A549 (cell line): ENCODE measurements around the gene BGN. TPM values are rescaled to one million over a fixed set of nuclear protein-coding genes. Genes with fewer than 3 reads are reported as not detected.

Experiments used
- ATAC-seq, 2 experiments: fragments of 200-7000 bp in 1 of 2; fragments of >200 bp in 1 of 2; cut with Nextera tagmentation in 1 of 2; cut with Tn5 transposase in 1 of 2; 3 replicates each; pipeline versions ENCODE4 v1.8.0 to v1.9.1; 2018 to 2020; ENCODE audit warnings: mild to moderate bottlenecking in 1 of 2, moderate library complexity in 1 of 2
- CTCF ChIA-PET: fragments of 300-600 bp; sonication (Branson Sonifier 250); formaldehyde crosslinking; extraction: SDS; loops from one replicate; lab custom pipeline; 2021; ENCODE audit warnings: antibody characterized with exemption, inconsistent platforms; lab: Yijun Ruan, JAX
- POLR2A ChIA-PET: fragments of 350-600 bp; formaldehyde crosslinking; extraction: SDS; loops from one replicate; lab custom pipeline; 2021; ENCODE audit warnings: antibody characterized with exemption, inconsistent platforms; lab: Yijun Ruan, JAX
- DNase-seq, 2 experiments: peaks; one replicate each; pipeline versions ENCODE4 v3.0.0 to v3.0.0-alpha.2; 2011 to 2016; ENCODE audit warnings: low read depth in 1 of 2, low spot score in 1 of 2
- FAIRE-seq: peaks from 2 replicates; lab custom pipeline; 2011; peaks lifted over from hg19 to GRCh38; lab: Jason Lieb, UNC
- H3K27ac ChIP-seq, 2 experiments: fragments of >200 bp; sonication (Bioruptor Twin); formaldehyde crosslinking; 3 replicates each; pipeline ENCODE4 v1.5.1; 2016 to 2017
- H3K4me1 ChIP-seq: fragments of >200 bp; sonication (Bioruptor Twin); formaldehyde crosslinking; 3 replicates; pipeline ENCODE4 v1.6.1; 2016
- H3K4me2 ChIP-seq: fragments of >200 bp; sonication (Bioruptor Twin); formaldehyde crosslinking; 3 replicates; pipeline ENCODE4 v1.6.1; 2016
- H3K4me3 ChIP-seq: fragments of >200 bp; sonication (Bioruptor Twin); formaldehyde crosslinking; 3 replicates; pipeline ENCODE4 v1.5.1; 2016
- H3K9me3 ChIP-seq: fragments of >200 bp; sonication (Bioruptor Twin); formaldehyde crosslinking; 3 replicates; pipeline ENCODE4 v1.6.1; 2016
- CEBPB ChIP-seq, 2 experiments: fragments of >200 bp in 1 of 2; sonication (Bioruptor Twin) in 1 of 2; formaldehyde crosslinking in 1 of 2; IDR thresholded peaks; 2 replicates each; pipeline ENCODE4 v1.6.1; 2012 to 2016
- CHD2 ChIP-seq: fragments of 150-350 bp; IDR thresholded peaks from 2 replicates; pipeline ENCODE4 v1.6.1; 2014; ENCODE audit warnings: low read length; ENCODE audit not compliant: partially characterized antibody
- EHMT2 ChIP-seq: fragments of 200-600 bp; sonication (generic); IDR thresholded peaks from 2 replicates; pipeline ENCODE4 v1.6.1; 2016; ENCODE audit warnings: antibody characterized with exemption, low read depth, mild to moderate bottlenecking, moderate library complexity
- EP300 ChIP-seq, 2 experiments: fragments of >200 bp; sonication (Bioruptor Twin); formaldehyde crosslinking; IDR thresholded peaks; 2 replicates in 1 of 2; 3 replicates in 1 of 2; pipeline ENCODE4 v1.6.1; 2016 to 2017
- ESRRA ChIP-seq: fragments of 150-350 bp; IDR thresholded peaks from 2 replicates; pipeline ENCODE4 v1.6.1; 2014; ENCODE audit warnings: mild to moderate bottlenecking, low read length, borderline replicate concordance
- HOXB5 ChIP-seq: fragments of 250-450 bp; sonication (Bioruptor Pico); IDR thresholded peaks from 2 replicates; pipeline ENCODE4 v1.5.0; 2020; ENCODE audit warnings: mild to moderate bottlenecking, moderate library complexity
- JUN ChIP-seq, 2 experiments: fragments of >200 bp; sonication (Bioruptor Twin); formaldehyde crosslinking; IDR thresholded peaks; 2 replicates in 1 of 2; 3 replicates in 1 of 2; pipeline ENCODE4 v1.6.1; 2016 to 2017
- KDM5A ChIP-seq: fragments of 200-600 bp; sonication (generic); IDR thresholded peaks from 2 replicates; pipeline ENCODE4 v1.6.1; 2016; ENCODE audit warnings: antibody characterized with exemption, mild to moderate bottlenecking
- NFE2L2 ChIP-seq: fragments of 150-350 bp; conservative IDR thresholded peaks from 2 replicates; pipeline ENCODE4 v1.6.1; 2014; ENCODE audit warnings: low read length
- PHF8 ChIP-seq: fragments of 200-600 bp; sonication (generic); IDR thresholded peaks from 2 replicates; pipeline ENCODE4 v1.6.1; 2016; ENCODE audit warnings: low read depth, mild to moderate bottlenecking, antibody characterized with exemption, moderate library complexity, borderline replicate concordance
- POLR2A ChIP-seq: IDR thresholded peaks from 2 replicates; pipeline ENCODE4 v1.6.1; 2012; ENCODE audit warnings: mild to moderate bottlenecking, low read length
- RFX5 ChIP-seq: fragments of 450-650 bp; IDR thresholded peaks from 2 replicates; pipeline ENCODE4 v1.7.1; 2014; ENCODE audit warnings: antibody characterized with exemption, mild to moderate bottlenecking, moderate library complexity
- SMC3 ChIP-seq: fragments of >200 bp; sonication (Bioruptor Twin); formaldehyde crosslinking; IDR thresholded peaks from 3 replicates; pipeline ENCODE4 v1.6.1; 2018; ENCODE audit warnings: inconsistent platforms
- TFCP2L1 ChIP-seq: fragments of 250-450 bp; sonication (Bioruptor Pico); IDR thresholded peaks from 2 replicates; pipeline ENCODE4 v1.5.0; 2021; ENCODE audit warnings: mild to moderate bottlenecking
- TP53 ChIP-seq: fragments of 250-450 bp; sonication (Bioruptor Pico); IDR thresholded peaks from 2 replicates; pipeline ENCODE4 v1.5.0; 2021; ENCODE audit warnings: mild to moderate bottlenecking, moderate library complexity
- ZFP36 ChIP-seq: fragments of 450-650 bp; IDR thresholded peaks from 2 replicates; pipeline ENCODE4 v1.6.1; 2014; ENCODE audit warnings: borderline replicate concordance; ENCODE audit not compliant: partially characterized antibody
- ZSCAN20 ChIP-seq: fragments of 250-450 bp; sonication (Bioruptor Pico); IDR thresholded peaks from 2 replicates; pipeline ENCODE4 v1.8.0; 2022; ENCODE audit warnings: mild to moderate bottlenecking, moderate library complexity
- WGBS: methylation state at CpG from one replicate; pipeline ENCODE4 v1.1.6; 2017; ENCODE audit errors: missing lambda C conversion rate; 5-methylcytosine and 5-hydroxymethylcytosine counted together
- polyA plus RNA-seq, 4 experiments: library from polyadenylated mRNA; depleted of rRNA in 3 of 4; stranded (reverse); fragments of >200 nt; fragmentation: RNase III in 1 of 4; extraction: RNeasy Plus Mini Kit Qiagen cat#74134 plus additional on column Dnase treatment in 1 of 4; gene quantifications; 2 replicates in 3 of 4; 3 replicates in 1 of 4; pipeline ENCODE4 v1.2.3, GENCODE V29; 2011 to 2017
- TF ChIP-seq, protein P1 (sequence below): fragments of >200 bp; sonication (Bioruptor Twin); formaldehyde crosslinking; IDR thresholded peaks from 3 replicates; pipeline ENCODE4 v1.5.1; 2016
- TF ChIP-seq, protein P2 (sequence below): IDR thresholded peaks from 2 replicates; pipeline ENCODE4 v1.6.1; 2012
- TF ChIP-seq, protein P3 (sequence below): fragments of 250-450 bp; sonication (Bioruptor Pico); IDR thresholded peaks from 2 replicates; pipeline ENCODE4 v1.5.0; 2021; ENCODE audit warnings: mild to moderate bottlenecking, moderate library complexity, borderline replicate concordance
- TF ChIP-seq, protein P4 (sequence below): fragments of 450-650 bp; IDR thresholded peaks from 2 replicates; pipeline ENCODE4 v1.6.1; 2014; ENCODE audit warnings: antibody characterized with exemption

BGN gene
- polyA plus RNA-seq, 2 of the 4 experiments (the other 2 are of a cell fraction) = 0.04 TPM; not detected in 1

DNA sequence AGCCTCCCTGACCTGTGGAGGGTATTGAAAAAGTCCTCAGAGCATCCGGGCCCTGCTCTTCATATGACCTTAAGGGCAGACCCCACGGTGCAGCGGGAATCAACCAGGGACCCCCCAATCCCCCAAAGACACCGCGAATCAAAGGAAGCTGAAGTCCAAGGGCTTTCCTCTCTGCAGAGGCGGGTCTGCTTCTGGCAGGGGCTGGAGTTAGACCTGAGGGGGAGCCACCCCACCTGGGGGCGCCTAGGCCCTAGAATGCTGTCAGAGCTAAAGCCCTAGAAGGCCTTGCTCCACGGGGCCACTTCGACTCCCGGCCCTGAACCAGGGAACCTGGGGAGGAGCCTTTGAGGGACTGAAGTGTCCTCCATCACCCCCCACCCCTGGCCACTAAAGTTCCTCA, 21.7 kb upstream of the BGN start:
- DNase-seq = no peak
- H3K4me3 ChIP-seq = no peak overlapping the region
- H3K4me2 ChIP-seq = no peak overlapping the region
- H3K9me3 ChIP-seq = no peaks in the 10 kb centered on the region
- TF ChIP-seq ZSCAN20 (CRISPR knock-in tag) (no peak), CEBPB (IDR thresholded peaks at IDR 0.05) (no peak), EHMT2 (no peak), HOXB5 (CRISPR knock-in tag) (no peak), TP53 (no peak), TFCP2L1 (CRISPR knock-in tag) (no peak), CHD2 (no peak)
- TF ChIP-seq, protein P1, sequence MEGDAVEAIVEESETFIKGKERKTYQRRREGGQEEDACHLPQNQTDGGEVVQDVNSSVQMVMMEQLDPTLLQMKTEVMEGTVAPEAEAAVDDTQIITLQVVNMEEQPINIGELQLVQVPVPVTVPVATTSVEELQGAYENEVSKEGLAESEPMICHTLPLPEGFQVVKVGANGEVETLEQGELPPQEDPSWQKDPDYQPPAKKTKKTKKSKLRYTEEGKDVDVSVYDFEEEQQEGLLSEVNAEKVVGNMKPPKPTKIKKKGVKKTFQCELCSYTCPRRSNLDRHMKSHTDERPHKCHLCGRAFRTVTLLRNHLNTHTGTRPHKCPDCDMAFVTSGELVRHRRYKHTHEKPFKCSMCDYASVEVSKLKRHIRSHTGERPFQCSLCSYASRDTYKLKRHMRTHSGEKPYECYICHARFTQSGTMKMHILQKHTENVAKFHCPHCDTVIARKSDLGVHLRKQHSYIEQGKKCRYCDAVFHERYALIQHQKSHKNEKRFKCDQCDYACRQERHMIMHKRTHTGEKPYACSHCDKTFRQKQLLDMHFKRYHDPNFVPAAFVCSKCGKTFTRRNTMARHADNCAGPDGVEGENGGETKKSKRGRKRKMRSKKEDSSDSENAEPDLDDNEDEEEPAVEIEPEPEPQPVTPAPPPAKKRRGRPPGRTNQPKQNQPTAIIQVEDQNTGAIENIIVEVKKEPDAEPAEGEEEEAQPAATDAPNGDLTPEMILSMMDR = no peak
- TF ChIP-seq, protein P2, sequence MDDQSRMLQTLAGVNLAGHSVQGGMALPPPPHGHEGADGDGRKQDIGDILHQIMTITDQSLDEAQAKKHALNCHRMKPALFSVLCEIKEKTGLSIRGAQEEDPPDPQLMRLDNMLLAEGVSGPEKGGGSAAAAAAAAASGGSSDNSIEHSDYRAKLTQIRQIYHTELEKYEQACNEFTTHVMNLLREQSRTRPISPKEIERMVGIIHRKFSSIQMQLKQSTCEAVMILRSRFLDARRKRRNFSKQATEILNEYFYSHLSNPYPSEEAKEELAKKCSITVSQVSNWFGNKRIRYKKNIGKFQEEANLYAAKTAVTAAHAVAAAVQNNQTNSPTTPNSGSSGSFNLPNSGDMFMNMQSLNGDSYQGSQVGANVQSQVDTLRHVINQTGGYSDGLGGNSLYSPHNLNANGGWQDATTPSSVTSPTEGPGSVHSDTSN = no peak
- TF ChIP-seq, protein P3, sequence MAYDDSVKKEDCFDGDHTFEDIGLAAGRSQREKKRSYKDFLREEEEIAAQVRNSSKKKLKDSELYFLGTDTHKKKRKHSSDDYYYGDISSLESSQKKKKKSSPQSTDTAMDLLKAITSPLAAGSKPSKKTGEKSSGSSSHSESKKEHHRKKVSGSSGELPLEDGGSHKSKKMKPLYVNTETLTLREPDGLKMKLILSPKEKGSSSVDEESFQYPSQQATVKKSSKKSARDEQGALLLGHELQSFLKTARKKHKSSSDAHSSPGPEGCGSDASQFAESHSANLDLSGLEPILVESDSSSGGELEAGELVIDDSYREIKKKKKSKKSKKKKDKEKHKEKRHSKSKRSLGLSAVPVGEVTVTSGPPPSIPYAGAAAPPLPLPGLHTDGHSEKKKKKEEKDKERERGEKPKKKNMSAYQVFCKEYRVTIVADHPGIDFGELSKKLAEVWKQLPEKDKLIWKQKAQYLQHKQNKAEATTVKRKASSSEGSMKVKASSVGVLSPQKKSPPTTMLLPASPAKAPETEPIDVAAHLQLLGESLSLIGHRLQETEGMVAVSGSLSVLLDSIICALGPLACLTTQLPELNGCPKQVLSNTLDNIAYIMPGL = no peak
- no peak for FAIRE-seq
- no peak overlapping the region for H3K27ac ChIP-seq
- peaks cover 3% of the 10 kb centered on the region; the same call in 1 of the 3 replicates for H3K4me1 ChIP-seq
- no peak for ATAC-seq
- CTCF ChIA-PET = interaction anchor here (0.9 to 11.1 kb wide), 6 partner anchors 11 to 515 kb away, joined by 3 to 130 read pairs (median 3); no protein-coding TSS in a partner anchor
- POLR2A ChIA-PET = no interaction called here
- WGBS = 96% methylated on average over 4 of the region's 10 CpGs

DNA sequence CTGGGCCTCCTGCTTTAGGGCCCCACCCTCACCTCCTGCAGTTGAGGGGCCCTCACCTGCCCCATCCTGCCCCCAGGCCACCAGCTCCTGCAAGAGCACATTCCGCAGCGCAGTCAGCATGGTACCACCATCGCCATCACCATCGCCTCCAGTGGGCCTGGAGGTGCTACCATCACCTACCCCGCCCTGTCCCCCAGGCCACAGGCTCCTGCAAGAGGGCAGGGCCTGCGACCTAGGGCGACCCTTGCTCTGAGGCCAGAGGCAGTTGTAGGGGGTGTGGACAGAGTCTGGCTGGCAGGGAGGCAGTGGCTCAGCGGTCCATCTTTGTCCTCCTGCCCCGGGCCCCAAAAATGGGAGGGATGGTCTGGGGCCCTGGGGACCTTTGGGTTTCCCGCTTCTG, 20.5 kb upstream of the BGN start:
- no peak overlapping the region for H3K4me2 ChIP-seq
- TF ChIP-seq, protein P2 = no peak
- TF ChIP-seq POLR2A (no peak), RFX5 (no peak), JUN (IDR thresholded peaks at IDR 0.05) (no peak), CEBPB (IDR thresholded peaks at IDR 0.05) (no peak), SMC3 (no peak), KDM5A (no peak), ZFP36 (no peak), ESRRA (no peak), EP300 (IDR thresholded peaks at IDR 0.05) (no peak), NFE2L2 (no peak), PHF8 (no peak), TP53 (no peak)
- TF ChIP-seq, protein P1 = no peak
- TF ChIP-seq, protein P4, sequence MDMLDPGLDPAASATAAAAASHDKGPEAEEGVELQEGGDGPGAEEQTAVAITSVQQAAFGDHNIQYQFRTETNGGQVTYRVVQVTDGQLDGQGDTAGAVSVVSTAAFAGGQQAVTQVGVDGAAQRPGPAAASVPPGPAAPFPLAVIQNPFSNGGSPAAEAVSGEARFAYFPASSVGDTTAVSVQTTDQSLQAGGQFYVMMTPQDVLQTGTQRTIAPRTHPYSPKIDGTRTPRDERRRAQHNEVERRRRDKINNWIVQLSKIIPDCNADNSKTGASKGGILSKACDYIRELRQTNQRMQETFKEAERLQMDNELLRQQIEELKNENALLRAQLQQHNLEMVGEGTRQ = no peak
- H3K4me3 ChIP-seq = no peak overlapping the region
- ChIA-PET CTCF (interaction anchor here (11.1 kb wide), 1 partner anchor 34 kb away, joined by 130 read pairs; no protein-coding TSS in a partner anchor), POLR2A (no interaction called here)
- DNase-seq (no peak), ATAC-seq (no peak), FAIRE-seq (no peak)
- H3K9me3 ChIP-seq = no peaks in the 10 kb centered on the region
- 93% methylated on average over 6 of the region's 10 CpGs for WGBS
- peaks cover 3% of the 10 kb centered on the region; the same call in 1 of the 3 replicates for H3K4me1 ChIP-seq
- no peak overlapping the region for H3K27ac ChIP-seq
